ENCODE measurements around the gene MYL4.

- no peak for TF ChIP-seq CTCF (conservative IDR thresholded peaks at IDR 0.05; ENCODE audit: low read depth, low read length)
- TF ChIP-seq EZH2 (IDR thresholded peaks at IDR 0.05; ENCODE audit: low read length, unreplicated experiment) = no peak
- TF ChIP-seq EZH2phosphoT487 (IDR thresholded peaks at IDR 0.05; ENCODE audit: borderline replicate concordance, low read length) = no peak
Measured at GRCh38 chr17:47190243-47190642, 18.9 kb upstream of the MYL4 start.

All from PC-3 (cell line).